Measurements from ENCODE around the gene FKBP1A.

DNA sequence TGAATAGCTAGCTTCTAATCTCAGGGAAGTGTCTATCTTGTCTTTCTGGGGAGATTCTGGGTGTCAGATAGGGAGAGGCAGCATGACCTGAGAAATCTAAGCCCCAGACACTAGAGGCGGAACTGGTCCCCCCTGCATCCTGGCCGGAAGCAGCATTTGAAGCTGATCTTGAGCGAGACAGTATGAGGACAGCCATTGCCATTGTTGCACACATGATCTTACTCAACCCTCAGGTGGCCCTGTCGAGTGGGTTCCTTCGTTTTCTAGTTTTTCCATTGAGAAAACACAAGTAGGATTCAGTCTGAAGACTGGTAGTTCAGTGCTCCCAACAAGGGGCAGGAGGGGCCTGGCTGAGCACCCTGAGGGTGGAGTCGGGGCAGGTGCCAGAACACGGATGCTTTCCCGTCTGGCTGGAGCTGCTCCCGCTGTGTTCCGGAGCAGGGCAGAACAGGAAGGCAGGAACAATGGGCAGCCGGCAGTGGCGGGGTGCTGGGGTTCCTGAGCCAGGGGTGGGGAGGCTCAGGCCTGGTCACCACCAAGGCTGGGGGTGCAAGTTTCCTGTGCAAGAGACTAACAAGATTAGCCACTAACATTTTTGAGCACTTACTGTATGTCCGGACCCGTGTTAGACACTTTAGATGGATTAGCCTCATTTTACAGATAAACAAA, 56.0 kb downstream of the FKBP1A start:
- TF ChIP-seq POLR2AphosphoS5 (IDR thresholded peaks at IDR 0.05; ENCODE audit: low read depth, low read length) = no peak
- TF ChIP-seq CHD2 (IDR thresholded peaks at IDR 0.05; ENCODE audit: low read length, partially characterized antibody) = no peak
- TF ChIP-seq SMC3 (IDR thresholded peaks at IDR 0.05; ENCODE audit: low read depth, low read length) = no peak
- TF ChIP-seq, protein P1, sequence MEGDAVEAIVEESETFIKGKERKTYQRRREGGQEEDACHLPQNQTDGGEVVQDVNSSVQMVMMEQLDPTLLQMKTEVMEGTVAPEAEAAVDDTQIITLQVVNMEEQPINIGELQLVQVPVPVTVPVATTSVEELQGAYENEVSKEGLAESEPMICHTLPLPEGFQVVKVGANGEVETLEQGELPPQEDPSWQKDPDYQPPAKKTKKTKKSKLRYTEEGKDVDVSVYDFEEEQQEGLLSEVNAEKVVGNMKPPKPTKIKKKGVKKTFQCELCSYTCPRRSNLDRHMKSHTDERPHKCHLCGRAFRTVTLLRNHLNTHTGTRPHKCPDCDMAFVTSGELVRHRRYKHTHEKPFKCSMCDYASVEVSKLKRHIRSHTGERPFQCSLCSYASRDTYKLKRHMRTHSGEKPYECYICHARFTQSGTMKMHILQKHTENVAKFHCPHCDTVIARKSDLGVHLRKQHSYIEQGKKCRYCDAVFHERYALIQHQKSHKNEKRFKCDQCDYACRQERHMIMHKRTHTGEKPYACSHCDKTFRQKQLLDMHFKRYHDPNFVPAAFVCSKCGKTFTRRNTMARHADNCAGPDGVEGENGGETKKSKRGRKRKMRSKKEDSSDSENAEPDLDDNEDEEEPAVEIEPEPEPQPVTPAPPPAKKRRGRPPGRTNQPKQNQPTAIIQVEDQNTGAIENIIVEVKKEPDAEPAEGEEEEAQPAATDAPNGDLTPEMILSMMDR (IDR thresholded peaks at IDR 0.05) = no peak
- TF ChIP-seq EZH2phosphoT487 (IDR thresholded peaks at IDR 0.05; ENCODE audit: borderline replicate concordance, low read depth) = no peak

Data from SK-N-SH (cell line).